GM19452 (cell line): ENCODE measurements around the gene ACOX1.
A peak's percentile ranks its signal among the peaks of the same experiment; 100 is the strongest.

Source experiments
- ATAC-seq: cut with Tn5 transposase; IDR thresholded peaks from one replicate; pipeline ENCODE4 v1.9.1; 2021; ENCODE audit not compliant: unreplicated experiment

Gene ACOX1

DNA sequence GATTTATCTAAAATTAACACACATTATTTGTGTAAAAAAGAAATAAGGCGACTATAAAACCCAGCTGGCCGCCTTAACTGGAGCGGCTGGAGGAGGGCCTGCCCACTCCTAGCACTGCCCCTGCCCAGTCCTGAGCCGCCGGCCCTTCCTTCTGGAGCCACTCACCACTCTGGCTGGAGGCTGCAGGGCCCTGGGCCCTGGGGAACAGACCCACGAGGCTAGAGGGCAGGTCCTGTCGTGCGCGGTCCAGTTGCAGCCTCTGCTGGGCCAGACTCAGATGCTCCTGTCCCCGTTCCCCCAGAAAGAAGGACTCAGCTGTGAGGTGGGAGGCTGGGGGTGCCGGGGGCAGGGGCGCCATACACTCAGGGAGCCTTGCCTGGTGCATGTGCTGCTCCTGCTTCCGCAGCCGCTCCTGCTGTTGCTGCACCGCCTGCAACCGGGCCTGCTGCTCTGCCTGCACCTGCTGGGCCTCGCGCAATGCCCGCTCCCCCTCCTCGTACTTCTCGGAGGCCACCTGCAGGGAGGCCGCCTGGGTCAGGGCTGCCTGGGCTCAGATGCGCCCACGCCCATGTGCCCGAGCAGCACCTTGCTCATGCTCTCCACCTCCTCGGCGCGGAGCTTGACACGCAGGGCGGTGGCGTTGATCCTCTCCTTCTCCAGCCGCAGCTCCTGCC is 65.3 kb downstream of the ACOX1 start:
- ATAC-seq: no peak

DNA sequence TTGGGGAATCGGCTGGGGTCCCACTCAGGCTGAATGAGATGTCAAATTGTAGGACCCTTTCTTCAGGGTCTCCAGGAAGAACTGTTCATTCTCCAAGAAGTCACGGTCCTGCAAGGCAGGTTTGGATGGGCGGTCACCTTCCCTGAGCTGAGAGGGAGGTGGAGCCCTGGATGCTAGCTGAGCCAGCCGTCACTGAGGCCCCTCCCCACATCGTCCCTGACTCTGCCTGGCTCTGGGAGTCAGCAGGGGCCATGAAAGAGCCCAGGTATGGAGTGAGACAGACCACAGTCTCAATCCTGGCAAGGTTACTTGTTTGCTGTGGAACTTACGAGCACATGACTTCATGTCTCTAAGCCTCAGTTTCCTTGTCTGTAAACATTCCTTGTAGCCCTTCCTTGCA is 68.3 kb downstream of the ACOX1 start:
- ATAC-seq: no peak

DNA sequence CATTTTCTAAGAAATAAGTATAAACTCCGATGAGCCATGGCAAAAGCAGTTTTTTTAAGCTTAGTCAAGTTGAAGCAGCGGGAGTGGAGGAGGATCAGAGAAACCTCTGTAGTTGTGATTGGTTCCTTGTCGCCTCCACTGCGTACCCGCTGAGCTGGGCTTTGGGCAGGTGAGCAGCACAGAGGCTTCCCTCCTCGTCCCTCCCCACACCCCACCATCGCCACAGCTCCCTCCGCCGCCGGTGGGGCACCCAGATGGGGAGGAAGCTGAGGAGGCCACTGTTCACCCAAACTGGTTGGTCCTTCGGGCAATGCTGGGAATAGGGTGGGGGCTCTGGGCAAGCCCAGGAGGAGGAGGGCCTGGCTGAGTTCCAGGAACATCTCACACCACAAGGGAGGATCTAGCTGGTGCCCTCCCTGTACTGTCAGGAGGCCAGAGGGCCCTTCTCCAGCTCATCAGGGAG is 69.1 kb downstream of the ACOX1 start:
- ATAC-seq: no peak

DNA sequence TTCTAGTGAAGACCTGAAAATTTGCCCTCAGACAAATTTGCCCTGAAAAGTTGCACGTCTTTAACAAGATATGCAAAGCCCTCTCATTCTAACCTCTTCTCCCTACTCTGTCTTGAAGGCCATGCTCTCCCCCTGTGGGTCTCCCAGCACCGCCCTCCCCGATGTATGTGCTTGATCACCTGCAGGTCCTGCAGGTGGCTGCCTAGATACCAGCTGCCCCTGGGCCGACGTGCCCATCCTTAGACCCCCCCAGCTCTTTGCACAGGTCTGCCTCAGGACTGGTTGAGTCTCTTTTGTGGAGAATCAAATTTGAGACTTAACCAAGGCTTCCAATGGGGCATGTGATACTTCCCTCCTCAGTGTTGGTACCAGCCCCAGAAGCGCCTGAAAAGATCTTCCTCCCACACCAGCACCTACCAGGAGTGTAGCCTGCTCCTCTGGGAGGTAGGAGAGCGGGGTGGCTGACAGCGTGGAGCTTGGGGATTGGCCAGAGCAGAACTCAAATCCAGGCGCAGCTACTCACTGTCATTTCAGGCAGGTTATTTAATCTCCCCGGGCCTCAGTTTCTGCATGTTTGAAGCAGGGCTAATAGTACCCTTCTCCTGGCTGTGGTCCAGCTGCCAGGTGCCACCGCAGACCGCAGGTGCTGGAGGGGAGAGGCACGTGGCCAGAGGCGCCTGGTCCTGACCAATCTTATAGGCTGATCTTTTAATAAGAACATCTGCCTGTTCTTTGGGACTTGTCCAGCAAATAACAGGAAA is 69.7 kb downstream of the ACOX1 start:
- no peak for ATAC-seq

DNA sequence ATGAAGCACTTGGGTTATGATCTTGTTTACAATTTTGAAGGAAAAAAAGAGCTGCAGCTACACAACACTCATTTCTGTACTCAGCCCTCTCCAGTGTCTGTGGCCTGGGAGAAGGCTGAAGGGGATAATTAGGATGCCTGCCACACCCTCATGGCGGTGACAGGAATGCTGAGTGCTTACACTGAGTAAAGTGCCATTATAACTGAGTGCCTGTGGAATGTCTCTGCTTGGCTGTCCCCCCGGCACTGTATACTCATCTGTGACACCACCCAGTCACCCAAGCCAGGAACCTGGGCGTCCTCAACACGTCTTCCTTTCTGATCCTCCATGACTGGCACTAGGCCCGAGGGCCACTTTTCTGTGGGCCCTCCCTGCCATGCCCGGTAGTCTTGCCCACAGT is 70.8 kb downstream of the ACOX1 start:
- no peak for ATAC-seq

DNA sequence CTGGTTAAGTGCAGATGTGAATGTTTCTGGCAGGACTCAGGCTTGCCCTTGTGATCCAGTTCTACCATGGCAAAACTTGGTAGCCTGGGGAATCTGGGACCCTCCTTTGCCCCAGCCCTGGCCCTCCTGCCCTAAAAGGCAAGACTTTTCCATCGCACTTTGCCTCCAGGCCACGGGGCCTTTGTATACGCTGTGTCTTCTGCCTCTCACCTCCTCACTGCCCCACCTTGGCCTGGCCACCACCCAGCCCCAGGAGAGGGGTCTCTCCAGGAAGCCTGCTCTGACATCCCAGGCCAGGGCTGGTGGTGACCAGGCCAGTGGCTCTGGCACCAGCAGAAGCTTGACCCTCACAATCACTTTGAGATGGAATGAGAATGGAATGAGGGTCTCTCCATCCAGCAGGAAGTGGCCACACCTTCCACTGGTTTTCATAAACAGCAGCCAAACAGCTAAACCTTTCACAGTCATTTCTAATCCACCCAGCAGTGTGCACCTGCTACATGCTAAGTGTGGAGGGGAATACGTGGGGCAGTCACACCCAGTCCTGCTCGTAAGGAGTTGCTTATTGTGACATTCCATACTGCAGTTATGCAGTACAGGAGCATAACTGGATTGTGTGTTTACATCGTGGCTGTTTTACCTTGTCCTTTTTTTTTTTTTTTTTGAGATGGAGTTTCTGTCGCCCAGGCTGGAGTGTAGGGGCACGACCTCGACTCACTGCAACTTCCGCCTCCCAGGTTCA is 72.7 kb downstream of the ACOX1 start:
- no peak for ATAC-seq

DNA sequence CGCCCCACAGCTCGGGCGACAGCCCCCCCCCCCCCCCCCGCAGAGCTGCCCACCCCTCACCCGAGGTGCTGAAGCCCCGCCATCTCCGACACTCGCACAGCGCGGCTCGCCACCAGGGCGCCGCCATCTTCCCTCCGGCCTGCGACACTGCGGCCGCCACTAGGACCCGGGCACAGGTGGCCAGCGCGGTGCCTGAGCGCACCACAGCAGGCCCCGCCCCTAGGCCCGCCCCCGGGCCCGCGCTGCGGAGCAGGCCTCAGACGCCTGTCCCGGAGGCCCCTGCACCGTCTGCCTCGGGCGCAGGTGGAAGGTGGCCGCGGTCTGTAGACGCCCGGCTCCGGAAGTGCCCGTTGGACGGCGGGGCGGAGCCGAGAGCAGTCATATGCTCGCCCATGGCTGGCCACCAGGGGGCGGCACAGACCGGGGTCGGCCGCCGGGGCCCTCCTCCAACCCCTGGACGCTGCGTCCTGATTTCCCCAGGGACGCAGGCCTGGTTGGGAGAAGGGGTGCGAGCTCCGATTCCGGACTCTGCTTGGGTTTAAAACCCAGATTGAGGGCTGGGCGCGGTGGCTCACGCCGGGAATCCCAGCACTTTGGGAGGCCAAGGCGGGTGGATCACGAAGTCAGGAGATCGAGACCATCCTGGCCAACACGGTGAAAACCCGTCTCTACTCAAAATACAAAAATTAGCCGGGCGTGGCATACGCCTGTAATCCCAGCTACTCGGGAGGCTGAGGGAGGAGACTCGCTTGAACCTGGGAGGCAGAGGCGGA is 74.0 kb downstream of the ACOX1 start, which contains the start of gene MRPL38:
Gene MRPL38 (minus strand): TSS at position 136 of the 773 bp plus-strand sequence. CDS start 9 bp downstream, at position 127.
- peak; percentile 96 for ATAC-seq

DNA sequence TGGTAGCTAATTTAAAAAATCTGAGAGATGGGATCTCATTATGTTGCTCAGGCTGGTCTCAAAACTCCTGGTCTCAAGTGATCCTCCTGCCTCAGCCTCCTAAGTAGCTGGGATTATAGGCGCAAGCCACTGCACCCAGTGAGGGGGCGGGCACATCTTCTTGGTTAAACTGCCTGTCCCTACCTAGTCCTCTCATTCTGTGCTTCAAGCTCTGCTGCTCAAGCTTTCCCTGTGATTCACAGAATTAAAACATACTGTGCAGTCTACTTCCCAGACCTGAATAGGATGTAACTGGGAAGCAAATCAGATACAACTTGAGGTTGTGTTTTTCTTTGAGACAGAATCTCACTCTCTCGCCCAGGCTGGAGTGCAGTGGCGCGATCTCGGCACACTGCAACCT is 76.6 kb downstream of the ACOX1 start:
- ATAC-seq: no peak

DNA sequence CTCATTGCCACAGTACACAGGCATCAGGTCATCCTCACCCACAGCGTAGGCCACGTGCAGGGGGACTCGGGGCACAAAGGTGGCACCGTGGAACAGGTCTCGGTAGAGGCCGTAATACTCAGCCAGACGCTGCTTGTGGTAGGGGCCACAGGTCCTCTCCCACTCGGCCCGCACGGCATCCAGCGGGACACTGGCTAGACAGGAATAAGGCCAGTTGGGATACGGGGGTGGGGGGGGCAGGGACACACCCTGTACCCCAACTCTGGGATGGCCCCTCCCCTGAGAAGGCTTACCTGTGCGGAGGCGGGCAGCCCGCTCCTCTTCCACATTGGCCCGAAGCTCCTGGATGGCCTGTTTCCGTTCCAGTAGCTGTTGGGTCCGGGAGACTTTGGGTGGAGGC is 77.2 kb downstream of the ACOX1 start:
- no peak for ATAC-seq

DNA sequence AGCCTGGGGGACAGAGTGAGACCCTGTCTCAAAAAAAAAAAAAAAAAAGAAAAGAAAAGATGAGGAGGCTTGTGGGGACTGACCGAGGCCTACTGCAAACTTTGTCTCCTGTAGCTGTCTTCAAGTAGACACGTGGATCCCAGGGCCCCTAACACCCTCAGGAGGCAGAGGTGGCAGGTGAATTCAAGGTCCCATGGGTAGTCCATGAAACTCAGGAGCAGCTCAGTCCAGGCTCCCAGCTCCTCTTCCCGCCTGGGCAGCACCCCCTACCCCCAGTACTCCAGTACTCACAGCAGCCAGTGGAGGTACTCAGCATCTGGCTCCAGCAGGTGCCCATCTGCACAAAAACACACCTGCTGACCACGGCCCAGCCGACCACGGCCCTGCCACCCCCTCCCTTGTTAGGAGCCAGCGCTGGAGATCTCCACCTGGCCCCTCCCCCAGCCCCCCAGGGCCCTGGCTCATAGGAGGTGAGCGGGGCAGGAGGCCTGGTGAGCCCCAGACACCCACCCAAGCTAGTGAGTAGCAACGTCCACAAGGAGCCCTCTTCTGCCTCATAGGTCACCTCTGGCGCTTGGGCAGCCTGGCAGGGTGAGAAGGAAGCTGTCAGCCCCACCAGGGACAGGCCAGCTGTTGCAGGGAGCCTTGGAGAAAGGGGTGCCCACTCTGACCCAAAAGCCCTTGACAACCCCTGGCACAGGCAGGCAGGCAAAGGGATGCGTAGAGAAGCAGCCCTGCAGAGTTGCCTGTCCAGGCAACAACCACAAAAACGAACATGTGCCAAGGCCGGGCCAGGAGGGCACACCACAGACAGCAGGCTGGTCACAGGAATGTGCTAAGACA is 78.1 kb downstream of the ACOX1 start:
- ATAC-seq: no peak

DNA sequence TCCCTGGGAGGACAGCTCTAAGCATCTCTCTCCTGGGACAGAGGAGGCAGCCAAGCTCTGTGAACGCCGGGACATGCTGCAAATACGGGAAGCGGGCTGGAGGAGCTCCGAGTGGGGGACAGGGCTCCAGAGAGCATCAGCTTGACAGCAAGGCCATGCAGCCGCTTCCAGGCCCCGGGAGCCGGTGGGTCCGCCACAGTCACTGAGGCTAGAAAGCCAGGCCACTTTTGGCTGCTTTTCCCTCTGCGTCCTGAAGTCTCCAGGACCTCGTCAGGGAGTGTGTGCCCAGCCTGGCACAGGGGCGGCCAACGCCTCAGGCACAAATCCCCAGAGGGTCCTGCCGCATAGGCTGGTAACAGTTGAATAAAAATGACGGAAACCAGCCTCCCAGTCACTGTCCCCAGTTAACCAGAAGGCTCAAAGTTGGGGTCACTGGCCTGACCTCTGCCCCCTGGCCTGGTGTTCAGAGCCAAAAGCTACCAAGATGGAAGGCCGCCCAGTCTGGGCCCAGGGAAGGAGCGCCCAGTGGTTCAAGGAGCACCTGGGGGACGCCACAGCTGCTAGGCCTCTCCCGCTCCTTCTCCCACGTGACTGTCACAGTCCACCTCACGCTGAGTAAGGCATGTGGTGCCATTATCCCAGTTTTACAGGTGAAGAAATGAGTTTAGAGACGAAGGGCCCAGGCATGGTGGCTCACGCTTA is 79.0 kb downstream of the ACOX1 start:
- no peak for ATAC-seq

DNA sequence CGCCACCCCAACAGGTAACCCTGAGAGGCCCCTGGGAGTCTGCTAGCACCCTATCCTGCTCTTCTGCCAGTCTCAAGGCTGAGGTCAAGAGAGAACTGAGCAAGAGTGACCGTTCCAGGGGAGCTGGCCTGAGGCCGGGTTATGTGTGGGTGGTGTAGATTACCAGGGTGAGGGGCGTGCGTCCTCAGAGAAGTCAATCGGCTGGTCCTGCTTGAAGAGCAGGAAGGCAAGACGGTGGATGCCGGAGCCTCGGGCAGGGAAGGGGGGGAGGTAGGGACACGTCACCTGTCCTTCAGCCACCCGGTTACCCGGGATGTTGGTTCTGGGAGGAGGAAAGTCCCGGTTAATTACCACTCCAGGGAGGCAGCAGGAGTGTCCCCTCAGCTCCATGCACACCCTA is 79.6 kb downstream of the ACOX1 start:
- no peak for ATAC-seq

DNA sequence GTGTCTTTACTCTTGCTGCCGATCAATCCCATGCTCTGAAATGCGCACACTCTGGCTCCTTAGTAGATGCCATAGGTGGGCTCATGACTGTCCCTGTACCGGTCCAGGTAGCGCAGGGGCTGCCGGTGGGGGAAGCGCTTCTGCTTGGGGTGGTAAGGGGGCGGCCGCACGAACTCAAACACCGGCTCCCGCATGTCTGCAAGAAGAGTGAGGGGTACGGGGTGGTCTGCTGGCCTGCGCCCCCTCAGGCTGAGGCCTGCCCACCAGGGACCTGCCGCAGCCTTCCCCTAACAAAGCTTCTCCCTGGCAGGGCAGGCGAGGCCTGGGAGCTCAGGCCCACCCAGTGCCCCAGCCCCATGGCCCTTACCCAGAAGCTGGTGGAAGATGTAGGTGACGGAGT is 80.2 kb downstream of the ACOX1 start:
- ATAC-seq: no peak

DNA sequence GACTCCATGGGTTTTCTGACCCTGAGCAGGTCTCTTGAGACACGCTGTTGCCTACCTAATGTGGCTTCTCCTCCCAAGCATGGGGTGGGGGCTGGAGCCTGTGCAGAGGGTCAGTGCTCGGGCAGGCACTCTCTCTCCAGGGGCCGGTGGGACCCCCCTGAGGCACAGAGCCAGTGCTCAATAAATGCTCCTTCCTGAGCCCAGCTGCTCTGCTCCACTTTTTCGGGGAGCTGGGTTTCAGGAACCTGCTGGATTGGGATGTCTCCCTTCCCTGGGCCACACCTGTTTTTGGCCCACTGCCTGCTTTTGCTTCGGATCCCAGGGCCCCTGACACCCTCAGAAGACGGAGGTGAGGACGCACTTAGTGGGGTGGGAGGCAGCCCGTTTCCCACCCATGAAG is 80.9 kb downstream of the ACOX1 start:
- ATAC-seq: no peak

DNA sequence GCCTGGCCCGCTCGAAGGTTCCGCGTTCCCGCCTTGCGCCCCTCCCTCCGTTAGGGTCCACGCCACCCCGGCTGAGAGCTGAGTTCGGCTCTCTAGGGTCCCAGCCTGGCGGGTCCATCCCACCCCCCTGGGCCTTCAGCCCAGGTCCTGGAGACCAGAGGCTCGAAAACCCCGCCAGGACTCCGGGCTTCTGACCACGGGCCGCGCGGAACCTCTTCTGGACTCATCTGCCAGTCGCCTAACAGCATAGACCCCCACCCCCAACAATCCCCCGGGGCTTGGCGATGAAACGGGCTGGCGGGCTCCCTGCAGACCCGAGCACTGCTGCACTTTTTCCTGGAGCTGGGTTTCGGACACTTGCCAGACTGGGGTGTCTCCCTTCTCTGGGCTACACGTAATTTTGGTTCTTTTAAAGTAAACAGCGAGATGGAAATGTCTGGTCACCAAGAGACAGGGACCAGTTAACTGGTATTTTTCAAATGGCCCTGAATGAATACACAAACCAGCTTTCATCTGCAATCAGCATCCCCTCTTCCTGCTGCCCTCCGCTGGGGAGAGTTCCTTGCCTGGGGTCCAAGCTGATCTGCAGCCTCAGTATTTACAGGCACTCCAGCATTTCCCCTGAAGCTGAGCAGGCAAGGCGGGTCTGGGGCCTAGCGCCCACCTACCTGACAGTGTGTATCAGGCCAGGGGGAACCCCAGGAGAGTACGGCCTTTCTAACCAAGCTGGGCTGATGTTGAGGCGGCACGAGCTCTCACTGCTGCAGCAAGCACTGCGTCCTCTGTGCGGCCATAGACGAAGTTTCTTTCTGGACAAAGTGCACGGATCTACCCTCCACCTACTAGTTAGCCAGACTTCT is 81.6 kb downstream of the ACOX1 start:
- ATAC-seq: no peak

DNA sequence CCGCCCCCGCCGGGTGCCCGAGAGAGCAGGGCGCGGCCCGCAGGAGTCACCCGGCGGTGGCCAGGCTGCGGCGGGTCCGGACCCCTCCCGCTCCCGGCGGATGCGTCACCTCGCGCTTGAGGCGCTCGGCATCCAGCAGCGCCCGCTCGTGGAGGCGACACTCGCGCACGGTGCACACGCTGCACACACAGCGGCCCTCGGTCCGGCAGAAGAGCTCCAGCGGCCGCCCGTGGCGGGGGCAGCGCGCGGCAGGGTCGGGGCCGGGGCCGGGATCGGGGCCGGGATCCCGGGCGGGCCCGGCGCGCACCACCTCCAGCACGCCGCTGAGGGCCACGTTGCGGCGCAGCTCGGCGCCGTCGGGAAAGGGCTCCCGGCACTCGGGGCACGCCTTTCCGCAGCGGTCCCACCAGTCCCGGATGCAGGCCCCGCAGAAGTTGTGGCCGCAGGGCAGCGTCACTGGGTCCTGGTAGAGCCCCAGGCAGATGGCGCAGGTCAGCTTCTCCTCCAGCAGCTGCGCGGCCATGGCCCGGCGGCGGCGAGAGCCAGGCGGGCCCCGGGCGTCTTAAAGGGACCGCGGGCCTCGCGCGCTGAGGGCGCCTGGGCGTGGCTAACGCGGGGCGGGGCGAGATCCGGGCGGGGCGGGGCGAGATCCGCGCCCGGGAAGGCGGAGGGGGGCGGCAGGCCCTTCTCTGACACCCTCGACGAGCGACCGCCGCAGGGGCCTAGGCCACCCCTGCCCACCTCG is 82.4 kb downstream of the ACOX1 start, which contains the start of gene TRIM65:
Gene TRIM65 (minus strand): TSS at position 537 of the 745 bp plus-strand sequence. CDS start 14 bp downstream, at position 523.
- ATAC-seq: peak; percentile 57

DNA sequence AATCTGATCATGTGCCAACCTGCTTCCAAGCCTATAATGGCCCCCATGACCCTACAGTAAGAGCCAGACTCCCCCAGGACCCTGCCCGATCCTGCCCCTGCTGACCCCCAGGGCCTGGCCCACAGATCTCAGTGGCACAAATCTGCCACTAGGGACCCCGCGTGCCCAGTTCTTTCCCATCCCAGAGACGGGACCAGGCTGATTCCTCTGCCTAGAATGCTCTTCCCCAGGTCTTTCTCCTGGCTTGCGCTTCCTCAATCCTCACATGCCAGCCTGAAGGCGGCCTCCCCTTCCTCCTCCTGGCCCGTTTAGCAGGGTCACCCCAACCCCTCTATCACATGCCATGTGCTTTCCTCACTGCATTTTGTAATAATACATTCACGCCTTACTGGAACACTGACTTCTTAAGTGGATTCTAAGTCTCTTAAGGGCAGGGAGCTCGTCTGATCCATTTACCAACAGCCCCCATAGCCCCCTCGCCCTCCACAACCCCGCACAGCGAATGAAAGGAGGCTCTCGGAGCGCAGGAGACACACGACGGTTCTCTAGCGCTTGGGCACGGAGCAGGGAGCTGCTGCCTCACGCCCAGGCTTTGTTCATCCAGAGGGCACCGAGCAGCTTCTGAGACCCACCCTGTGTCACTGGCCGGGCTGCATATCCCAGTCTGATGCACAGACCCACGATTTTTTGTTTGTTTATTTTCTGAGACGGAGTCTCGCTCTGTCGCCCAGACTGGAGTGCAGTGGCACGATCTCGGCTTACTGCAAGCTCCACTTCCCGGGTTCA is 83.4 kb downstream of the ACOX1 start:
- ATAC-seq: no peak
